Fibroblast of peridontal ligament (primary cell): Measurements from ENCODE around the gene ANAPC2.

ENCODE experiments used
- DNase-seq: peaks from one replicate; pipeline ENCODE4 v3.0.0-alpha.2; 2010; ENCODE audit errors: extremely low read depth

The ANAPC2 gene

GRCh38 chr9:137175345-137175961 lies 12.9 kb downstream of the ANAPC2 start:
- DNase-seq: no peak

- no peak for DNase-seq
These were observed 13.6 kb downstream of the ANAPC2 start for GRCh38 chr9:137174722-137175293.

- DNase-seq: no peak
These were observed 14.3 kb downstream of the ANAPC2 start for GRCh38 chr9:137173796-137174664.

- DNase-seq: no peak
These were observed 15.2 kb downstream of the ANAPC2 start for GRCh38 chr9:137172901-137173795.

- no peak for DNase-seq
These were observed 17.0 kb downstream of the ANAPC2 start for GRCh38 chr9:137171149-137171900.

GRCh38 chr9:137170486-137171148 lies 17.7 kb downstream of the ANAPC2 start:
- no peak for DNase-seq

- DNase-seq: no peak
These were observed 18.4 kb downstream of the ANAPC2 start, which contains the start of gene LRRC26 for GRCh38 chr9:137169896-137170358. TSS of gene LRRC26 (minus strand) at chr9:137170051. CDS start at chr9:137169943, 108 bp downstream.

GRCh38 chr9:137168904-137169856 lies 19.2 kb downstream of the ANAPC2 start:
- DNase-seq: no peak

GRCh38 chr9:137168573-137168903 lies 19.8 kb downstream of the ANAPC2 start:
- DNase-seq: no peak

GRCh38 chr9:137167747-137168572 lies 20.4 kb downstream of the ANAPC2 start:
- no peak for DNase-seq

GRCh38 chr9:137167277-137167746 lies 21.0 kb downstream of the ANAPC2 start:
- DNase-seq: no peak

GRCh38 chr9:137166380-137167229 lies 21.8 kb downstream of the ANAPC2 start:
- DNase-seq: no peak

- no peak for DNase-seq
These were observed 23.0 kb downstream of the ANAPC2 start for GRCh38 chr9:137165250-137165836.

GRCh38 chr9:137164370-137165249 lies 23.8 kb downstream of the ANAPC2 start:
- DNase-seq: no peak

GRCh38 chr9:137163805-137164204 lies 24.6 kb downstream of the ANAPC2 start:
- no peak for DNase-seq

GRCh38 chr9:137163365-137163715 lies 25.0 kb downstream of the ANAPC2 start:
- no peak for DNase-seq
